ENCODE measurements around the gene APPL2.
A peak's percentile ranks its signal among the peaks of the same experiment; 100 is the strongest.

APPL2 gene, protein sequence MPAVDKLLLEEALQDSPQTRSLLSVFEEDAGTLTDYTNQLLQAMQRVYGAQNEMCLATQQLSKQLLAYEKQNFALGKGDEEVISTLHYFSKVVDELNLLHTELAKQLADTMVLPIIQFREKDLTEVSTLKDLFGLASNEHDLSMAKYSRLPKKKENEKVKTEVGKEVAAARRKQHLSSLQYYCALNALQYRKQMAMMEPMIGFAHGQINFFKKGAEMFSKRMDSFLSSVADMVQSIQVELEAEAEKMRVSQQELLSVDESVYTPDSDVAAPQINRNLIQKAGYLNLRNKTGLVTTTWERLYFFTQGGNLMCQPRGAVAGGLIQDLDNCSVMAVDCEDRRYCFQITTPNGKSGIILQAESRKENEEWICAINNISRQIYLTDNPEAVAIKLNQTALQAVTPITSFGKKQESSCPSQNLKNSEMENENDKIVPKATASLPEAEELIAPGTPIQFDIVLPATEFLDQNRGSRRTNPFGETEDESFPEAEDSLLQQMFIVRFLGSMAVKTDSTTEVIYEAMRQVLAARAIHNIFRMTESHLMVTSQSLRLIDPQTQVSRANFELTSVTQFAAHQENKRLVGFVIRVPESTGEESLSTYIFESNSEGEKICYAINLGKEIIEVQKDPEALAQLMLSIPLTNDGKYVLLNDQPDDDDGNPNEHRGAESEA

DNA sequence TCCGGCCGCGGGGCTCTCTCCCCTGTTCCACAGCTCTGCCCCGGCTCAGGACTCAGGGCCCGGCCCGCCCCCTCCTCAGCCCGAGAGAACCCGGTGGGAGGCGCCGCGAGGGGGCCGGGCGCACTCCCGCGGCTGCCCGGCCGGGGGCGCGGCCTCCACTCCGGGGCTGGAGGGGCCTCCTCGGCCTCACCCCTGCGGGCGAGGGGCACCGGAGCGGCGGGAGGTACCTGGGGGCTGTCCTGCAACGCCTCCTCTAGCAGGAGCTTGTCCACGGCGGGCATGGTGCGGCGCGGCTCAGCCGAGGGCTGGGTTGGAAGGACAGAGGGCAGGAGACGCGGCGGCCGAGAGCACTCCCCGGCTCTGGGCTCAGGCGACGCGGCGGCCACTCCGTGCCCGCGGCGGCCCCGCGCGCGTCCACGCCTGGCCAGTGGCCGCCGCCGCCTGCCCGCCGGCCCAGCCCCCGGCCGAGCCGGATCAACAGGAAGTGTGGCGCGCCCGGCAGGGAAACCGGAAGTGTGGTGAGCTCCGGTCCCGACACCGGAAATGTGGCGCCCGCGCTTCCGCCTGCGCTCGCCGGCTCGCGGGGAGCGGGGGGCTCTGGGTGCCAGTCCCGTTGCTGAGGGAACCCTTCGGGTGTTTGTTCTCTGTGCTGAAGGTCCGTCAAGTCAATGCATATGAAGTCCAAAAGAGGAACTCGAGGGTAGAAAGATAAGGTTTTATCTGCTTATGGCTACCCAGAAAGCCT, at the start of gene APPL2:
APPL2 (minus strand) TSS at position 443 of the 745 bp plus-strand sequence; CDS start at position 281, 162 bp downstream.
- peak; percentile 56 for DNase-seq (ENCODE audit: low read depth)

DNA sequence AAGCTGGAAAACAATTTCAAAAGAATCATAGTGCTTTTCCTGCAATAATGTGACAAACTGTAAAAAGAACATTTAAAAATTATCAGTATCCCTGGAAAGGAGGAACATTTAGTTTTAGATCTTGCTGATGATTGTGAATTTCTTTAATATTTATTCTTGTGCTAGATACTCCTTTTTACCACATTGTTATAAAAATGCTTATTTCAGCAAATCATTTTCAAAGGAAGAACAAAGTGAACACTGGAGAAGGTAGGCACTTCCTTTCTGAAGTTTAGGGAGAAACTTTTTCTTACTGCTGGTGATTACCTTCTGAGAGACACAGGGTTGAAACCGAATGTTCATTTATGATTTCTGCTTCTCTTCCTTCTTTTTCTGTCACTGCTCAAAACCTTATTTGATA, 49.4 kb upstream of the APPL2 start:
- DNase-seq (ENCODE audit: low read depth) = no peak

DNA sequence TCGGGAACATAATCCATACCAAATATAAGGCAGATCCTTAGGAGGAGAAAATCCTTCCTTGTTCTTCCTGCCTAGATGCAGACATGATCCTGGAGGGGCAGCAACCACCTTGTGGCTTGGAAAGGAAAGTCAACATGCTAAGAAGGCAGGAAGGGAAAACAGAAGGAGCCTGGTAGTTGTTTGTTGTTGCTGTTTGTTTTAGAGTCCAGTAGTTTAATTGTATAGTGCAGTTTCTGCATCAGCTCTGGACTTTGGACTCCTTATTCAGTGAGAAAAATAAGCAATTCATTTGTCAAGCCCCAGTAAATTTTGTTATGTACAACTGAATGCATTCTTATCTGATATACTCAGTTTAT, 45.7 kb upstream of the APPL2 start:
- no peak for DNase-seq (ENCODE audit: low read depth)

DNA sequence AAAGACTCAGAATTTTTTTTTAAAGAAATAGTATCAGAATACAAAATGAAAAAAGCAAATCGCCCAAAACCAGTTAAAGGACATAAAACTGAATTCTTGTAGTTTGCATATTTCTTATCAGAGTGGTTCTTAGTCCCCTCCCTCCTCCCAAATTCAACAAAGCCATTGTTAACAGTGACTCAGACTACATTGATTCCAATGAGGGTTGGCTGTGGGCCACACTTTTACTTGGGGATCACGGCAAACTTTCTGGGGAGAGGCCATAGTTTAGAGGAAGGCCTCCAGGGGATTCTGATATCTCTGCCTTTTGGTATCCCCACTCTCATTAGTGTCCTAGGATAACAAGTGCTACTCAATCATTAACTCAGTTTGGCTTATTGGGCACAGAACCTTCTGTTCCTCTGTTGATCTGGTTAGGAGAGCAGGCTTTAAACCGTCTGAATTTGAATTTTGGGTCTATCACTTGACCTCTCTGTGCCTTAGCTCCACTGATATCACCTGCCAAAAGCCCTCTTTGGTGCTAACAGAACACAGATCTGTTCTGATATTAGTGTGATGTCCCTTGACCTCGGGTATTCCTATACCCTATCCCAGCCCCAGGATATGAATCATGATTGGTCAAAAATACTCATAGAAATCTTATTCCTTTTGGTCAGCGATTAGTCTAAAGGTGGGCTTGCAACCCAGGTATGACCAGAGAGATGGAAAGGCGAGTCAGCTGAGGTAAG, 45.2 kb upstream of the APPL2 start:
- DNase-seq (ENCODE audit: low read depth) = no peak

DNA sequence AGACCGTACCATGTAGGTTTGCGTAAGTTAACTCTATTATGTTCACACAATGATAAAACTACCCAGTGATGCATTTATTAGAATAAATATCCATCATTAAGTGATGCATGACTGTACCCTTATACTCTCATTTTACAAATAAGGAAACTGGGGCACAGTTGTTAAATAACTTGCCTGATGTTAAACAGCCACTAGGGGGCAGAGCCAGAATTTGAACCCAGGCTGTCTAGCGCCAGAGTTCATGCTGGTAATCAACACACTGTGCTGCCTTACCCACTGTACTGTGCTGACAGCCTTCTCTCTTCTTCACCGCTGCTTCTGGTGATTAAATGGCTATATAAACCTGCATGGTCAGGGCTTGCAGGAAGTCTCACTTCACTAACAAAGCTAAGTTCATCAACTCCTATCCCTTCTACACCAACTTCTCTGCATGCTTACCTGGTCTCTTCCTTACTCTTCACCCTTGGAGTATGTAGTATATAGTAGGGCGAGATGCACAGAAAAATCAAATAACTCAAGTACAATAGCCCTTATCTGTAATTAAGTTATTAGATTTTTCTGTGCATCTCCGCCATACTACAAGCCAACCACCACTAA, 43.6 kb upstream of the APPL2 start:
- DNase-seq (ENCODE audit: low read depth) = no peak

DNA sequence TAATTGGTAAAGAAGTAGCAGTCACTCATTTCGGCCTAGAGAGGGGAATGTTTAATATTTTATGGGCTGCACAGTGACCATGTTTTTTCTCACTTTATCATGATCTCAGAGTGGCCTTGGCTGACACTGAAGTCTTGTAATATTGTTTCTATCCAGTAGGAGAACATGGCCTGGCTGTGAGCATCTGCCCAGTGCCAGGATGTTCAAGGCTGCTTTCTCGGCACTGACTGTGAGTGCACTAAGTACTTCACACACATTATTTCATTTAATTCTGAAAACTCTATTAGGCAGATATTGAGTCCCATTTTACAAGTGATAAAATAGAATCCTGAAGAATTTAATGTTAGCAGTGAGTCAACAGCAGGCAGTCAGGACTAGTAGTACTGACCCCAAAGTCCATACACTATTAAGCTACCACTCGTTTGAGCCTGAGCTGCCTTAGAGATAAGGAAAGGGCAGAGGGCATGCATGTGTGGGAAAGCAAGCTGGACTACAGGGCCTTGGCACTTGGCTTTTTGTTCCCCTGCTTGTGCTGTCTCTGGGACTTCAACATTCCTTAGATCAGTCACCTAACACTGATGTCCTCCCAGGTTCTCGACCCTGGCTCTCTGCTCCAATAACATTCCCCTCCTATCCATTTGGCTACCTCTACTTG, 42.2 kb upstream of the APPL2 start:
- DNase-seq (ENCODE audit: low read depth) = no peak

DNA sequence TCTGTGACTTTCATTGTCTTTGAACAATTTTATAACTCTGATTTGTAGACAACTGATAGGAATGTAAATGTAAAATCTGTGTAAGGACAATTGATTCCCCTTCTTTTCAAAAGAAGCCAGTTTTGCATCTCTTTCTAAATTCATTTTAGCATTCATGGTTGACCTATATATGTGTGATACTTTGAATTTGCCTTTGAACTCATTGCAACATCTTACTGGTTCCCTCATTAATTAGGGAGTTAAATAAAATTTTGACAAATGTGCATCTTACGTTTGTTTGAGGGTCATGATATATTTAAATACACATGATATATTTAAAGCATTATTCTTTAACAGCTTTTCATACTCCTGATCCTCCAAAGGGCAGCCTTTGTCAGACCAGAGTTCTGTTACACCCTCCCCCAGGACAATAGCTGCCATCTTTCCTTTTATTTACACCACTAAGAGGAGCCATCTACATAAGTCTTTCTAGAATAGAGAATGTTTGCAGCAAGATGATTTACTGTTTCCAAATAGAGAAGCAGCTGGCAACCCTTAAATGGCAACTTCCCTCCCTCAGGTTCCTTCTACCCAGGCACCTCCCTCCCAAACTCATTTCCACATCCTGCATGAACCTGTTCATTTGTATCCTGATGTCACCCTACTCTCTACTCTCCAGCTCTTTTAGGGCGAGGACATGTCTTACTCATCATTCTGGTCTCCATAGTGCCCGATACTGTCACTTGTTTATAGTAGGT, 40.2 kb upstream of the APPL2 start:
- no peak for DNase-seq (ENCODE audit: low read depth)

DNA sequence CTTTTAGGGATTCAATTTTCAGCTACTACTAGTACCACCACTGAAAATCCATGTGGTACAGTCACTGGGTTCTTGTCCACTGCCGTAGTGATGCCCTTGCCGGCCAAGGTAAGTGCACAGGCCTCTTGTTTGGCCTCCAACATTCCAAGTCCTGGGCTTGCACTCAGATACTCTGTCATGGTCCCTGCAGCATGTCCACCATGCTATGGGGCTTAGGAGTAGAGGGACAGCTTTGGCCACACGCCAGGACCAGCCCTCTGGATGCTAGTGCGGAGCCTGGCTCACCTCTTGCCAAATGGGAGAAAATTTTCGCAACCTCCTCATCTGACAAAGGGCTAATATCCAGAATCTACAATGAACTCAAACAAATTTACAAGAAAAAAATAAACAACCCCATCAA, 38.6 kb upstream of the APPL2 start:
- no peak for DNase-seq (ENCODE audit: low read depth)

DNA sequence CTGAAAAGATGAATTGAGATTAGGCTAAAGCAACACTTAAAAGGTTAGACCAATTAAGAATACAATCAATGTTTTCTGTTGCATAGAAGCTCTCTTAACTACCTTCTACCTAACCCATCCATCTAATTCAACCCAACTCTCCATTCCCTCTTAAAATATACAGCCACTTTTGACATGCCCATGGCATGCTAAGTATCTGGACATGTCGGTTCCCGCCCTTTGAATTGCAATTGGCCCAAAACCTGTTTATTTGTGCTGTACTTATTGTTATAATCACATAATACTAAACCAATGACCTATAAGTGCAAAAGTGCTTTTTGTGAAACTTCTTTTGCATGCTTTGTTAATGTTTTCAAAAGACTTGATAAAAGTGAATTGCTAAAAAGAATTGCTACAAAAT, 37.6 kb upstream of the APPL2 start:
- DNase-seq (ENCODE audit: low read depth) = no peak

DNA sequence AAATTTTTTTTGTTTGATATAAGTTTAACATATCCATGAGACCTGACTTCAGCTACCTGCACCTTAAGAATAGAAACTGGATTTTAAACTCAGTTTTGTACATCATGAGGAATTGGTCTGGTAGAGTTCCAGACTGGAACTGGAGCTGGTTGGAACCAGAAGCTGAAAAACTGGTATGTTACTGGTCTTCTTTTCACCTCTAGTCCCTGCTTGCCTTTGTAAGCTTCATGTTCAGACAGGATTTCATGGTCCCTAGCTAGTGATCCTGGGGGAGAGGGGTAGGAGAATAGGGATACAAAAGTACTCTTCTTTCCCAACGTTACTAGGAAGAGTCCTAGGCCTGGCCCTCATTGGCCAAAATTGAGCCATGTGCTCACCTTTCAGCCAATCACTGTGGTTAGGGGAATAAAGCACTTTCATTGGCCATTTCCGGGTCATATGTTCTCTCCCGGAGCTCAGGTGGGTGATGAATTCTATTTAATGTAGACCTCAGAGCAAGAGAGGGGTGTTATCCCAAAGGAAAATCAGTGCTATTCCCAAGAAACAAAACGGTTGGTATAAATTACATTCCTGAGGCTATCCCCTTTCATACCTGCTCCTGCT, 36.9 kb upstream of the APPL2 start:
- DNase-seq (ENCODE audit: low read depth) = no peak

DNA sequence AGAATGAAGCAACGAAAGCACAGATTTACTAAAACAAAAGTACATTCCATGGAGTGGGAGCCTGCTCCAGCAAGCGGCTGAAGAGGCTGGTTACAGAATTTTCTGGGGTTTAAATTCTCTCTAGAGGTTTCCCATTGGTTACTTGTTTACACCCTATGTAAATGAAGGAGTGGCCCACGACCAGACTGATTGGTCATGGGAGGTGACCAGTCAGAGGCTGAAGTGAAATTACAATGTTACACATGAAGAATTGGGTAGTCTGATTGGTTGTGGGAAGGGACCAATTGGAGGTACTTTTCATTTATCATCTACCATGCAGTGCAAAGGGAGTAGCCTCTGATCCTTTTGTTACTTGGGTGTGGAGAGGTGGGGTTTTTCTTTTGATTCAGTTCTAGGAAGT, 36.2 kb upstream of the APPL2 start:
- DNase-seq (ENCODE audit: low read depth) = no peak

DNA sequence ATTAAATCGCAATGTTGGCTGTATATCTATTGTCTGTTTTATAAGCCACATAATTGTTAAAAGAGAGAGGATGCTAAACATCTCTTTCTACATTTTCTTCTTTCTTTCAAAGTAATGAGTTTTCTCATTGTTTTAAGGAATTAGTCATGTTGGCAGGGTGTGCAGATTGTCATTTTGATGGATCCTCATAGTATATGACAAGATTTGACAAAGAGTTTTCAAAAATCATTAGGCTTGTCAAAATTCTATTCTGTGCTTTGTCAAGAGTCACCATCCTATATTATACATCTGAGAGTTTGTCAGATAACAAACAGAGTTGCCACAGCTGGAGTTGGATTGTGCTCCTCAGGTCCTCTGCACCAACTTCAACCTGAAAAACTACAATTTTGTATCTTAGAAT, 35.4 kb upstream of the APPL2 start:
- DNase-seq (ENCODE audit: low read depth) = no peak

DNA sequence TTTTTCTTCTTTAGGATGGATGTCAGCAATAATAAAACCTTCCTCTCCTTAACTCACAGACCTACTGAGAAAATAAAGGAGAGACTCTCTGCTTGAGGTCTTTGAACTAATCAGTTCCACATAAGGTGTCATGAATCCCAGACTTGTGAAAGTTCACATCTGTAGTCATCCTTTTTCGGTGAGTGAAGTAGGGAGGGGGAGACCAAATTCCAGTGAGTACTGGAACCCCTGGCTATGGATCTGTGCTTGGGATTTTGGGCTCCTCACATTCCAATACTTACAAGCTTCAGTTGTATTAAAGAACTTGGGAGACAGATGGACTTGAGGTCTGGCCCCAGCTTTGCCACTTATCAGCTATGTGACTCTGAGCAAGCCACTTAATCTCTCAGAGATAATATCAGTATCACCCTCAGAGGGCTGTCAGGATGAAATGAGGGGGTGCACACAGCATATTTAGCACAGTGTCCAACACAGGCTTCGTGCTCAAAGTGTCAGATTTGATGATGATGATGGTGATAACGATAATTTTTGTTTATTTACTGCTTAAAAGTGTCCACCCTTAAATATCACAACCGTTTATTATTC, 34.8 kb upstream of the APPL2 start:
- no peak for DNase-seq (ENCODE audit: low read depth)

DNA sequence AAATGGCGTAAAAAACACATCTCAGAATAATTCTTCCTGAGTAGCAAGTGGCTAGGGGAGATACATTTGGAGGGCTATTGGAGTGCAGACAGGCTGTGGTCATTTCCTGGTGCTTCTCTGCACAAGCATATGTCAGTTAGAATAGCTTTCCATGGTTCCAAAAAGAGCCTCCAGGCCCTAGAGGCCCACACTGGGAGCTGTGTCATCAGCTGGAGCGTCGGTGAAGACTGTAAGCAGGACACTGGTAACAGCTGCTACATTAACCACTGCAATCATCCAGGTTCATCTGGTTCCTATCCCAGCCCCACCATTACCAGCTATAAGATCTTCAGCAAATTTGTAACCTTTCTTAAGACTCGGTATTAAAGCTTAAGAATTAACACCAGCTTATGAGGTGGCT, 31.7 kb upstream of the APPL2 start:
- no peak for DNase-seq (ENCODE audit: low read depth)

DNA sequence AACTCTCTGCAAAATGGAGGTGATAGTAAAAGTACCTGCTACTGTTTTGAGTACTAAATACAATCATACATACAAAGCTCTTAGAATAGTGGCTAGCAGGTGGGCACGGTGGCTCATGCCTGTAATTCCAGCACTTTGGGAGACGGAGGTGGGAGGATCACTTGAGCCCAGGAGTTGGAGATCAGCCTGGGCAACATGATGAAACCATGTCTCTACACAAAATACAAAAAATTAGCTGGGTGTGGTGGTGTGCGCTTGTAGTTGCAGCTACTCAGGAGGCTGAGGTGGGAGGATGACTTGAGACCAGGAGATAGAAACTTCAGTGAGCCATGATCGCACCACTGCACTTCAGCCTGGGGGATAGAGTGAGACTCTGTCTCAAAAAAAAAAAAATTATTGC, 28.8 kb upstream of the APPL2 start:
- no peak for DNase-seq (ENCODE audit: low read depth)

DNA sequence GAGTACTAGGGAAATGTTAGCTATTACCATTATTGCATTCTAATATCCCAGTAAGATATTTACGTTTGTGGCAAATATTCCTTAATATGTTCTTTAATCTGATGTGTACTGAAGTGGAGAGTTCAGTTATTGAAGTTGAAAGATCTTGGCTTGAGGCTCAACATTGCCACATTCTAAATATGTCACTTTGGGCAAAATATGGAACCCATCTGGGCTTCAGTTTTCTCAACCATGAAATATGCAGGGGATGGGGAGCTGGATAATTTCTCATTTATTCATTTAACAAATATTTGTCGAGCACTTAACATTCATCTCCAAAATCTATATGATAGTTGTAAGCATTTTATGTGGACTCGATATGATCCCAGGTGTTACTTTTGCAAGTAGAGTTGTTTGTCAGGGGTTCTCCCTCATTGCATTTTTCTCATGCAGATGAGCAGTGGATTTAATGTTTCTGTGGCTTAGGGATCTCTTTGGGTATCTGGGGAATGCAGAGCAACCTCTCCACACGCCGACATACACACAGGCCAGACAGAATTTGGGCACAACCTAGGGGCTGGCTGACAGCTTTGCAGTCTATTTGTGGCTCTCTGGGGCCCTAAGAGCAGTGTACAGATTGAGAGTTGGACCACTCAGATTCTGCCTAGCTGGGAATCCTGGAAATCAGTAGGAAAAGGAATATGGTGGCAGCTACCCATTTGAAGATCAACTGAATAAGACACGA, 26.6 kb upstream of the APPL2 start:
- no peak for DNase-seq (ENCODE audit: low read depth)

DNA sequence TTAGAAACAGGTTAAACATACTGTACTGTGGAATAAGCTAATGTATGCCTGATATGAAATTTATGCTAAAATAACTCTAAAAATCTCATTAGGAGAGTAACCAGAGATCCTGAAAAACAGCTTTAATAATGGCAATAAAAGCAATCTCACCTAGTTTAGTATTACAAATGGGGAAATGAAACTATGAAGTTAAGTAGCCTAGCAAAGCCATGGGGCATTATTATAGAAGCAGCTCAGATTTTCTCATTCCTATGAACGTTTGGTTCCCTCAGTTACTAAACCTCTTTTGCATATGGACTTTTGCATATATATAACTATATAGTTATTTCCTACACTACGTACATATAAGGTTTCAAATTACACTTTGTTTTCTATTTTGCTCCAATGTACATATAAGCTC, 25.0 kb upstream of the APPL2 start:
- DNase-seq (ENCODE audit: low read depth) = no peak

DNA sequence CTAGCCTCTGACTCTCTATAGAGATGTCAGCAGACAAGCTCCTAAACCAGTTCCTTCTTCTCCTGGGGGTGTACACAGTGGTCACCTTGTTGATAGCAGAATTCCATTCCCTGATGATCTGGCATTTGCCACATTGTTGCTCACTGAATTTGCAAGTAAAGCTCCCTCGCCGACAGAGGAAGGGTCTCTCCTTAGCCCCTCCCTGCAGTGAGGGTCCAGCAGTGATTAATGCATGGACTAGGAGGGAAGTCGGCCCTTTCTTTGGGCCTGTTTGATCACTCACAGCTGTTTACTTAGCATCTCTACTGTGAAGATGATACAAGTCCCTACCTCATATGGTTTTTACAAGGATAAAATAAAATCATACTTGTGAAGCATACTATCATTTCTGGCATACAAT, 23.3 kb upstream of the APPL2 start:
- no peak for DNase-seq (ENCODE audit: low read depth)

DNA sequence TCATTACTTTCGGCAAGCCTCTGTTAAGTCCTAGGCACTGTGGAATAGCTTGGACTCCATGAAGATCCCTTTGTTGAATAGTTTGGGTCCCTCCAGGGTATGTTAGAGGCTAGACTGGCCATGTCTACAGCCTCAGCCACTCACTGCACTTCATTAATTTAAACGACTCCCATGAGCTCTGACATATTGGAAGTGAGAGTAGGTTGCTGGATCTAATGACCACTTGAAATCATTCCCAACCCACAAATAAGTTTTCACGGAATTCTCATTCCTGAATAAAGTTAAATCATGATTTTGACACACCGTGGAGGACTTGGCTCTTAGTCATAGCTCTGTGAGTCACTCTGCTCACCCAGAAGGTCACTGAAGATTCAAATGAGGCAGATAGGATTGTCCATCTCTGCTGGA, 21.4 kb upstream of the APPL2 start:
- DNase-seq (ENCODE audit: low read depth) = no peak

Data from CMK (cell line).